AG10803 (cell line): Measurements from ENCODE around the gene NTHL1.

Experiments used
- DNase-seq: peaks from one replicate; pipeline ENCODE4 v3.0.0; 2010; ENCODE audit warnings: low read depth
- H3K4me3 ChIP-seq: 2 replicates; pipeline ENCODE4 v1.5.1; 2011; ENCODE audit warnings: mild to moderate bottlenecking, low read length, control low read depth
- TF ChIP-seq, protein P1 (sequence below): conservative IDR thresholded peaks from 2 replicates; pipeline ENCODE4 v1.5.1; 2011; ENCODE audit warnings: mild to moderate bottlenecking, low read length, control low read depth, inconsistent platforms

Gene NTHL1

DNA sequence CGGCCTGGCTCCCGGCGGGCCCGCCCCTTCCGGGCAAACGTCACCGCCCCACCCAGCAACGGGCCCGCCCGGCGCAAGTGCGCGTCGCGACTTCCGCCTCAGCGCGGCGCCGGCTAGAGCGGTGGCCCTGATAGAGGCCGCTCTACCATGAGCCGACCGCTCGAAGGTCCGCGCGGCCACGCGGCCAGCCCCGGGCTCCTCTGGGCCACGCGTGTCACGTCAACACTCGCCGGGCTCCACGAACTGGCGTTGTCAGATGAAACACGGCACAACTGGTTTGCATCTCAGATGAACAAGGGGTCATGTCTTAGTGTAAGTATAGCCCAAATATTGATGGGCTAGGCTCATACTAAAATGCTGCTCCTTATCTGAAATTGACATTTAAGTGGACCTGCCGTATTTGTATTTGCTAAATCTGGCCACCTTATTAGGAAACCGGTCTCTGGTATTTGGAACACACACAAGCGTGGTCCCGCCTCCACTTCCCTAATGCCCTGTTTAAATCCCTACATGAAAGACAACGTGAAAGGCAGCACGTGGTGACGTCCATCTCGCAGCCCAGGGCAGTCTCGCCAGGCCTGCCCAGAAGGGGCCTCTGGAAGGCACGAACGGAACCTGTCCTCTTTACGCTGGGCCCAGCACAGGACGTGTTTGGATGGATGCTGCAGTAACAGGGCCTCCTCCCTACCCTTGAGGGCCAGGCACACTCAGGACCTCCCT lies 37.7 kb downstream of the NTHL1 start, which contains the start of gene ZNF598:
TSS of gene ZNF598 (minus strand) at position 31 of the 720 bp plus-strand sequence.
- H3K4me3 ChIP-seq = peak within 1 kb of the TSS; percentile 86
- DNase-seq = peak; percentile 87
- TF ChIP-seq, protein P1, sequence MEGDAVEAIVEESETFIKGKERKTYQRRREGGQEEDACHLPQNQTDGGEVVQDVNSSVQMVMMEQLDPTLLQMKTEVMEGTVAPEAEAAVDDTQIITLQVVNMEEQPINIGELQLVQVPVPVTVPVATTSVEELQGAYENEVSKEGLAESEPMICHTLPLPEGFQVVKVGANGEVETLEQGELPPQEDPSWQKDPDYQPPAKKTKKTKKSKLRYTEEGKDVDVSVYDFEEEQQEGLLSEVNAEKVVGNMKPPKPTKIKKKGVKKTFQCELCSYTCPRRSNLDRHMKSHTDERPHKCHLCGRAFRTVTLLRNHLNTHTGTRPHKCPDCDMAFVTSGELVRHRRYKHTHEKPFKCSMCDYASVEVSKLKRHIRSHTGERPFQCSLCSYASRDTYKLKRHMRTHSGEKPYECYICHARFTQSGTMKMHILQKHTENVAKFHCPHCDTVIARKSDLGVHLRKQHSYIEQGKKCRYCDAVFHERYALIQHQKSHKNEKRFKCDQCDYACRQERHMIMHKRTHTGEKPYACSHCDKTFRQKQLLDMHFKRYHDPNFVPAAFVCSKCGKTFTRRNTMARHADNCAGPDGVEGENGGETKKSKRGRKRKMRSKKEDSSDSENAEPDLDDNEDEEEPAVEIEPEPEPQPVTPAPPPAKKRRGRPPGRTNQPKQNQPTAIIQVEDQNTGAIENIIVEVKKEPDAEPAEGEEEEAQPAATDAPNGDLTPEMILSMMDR = no peak

DNA sequence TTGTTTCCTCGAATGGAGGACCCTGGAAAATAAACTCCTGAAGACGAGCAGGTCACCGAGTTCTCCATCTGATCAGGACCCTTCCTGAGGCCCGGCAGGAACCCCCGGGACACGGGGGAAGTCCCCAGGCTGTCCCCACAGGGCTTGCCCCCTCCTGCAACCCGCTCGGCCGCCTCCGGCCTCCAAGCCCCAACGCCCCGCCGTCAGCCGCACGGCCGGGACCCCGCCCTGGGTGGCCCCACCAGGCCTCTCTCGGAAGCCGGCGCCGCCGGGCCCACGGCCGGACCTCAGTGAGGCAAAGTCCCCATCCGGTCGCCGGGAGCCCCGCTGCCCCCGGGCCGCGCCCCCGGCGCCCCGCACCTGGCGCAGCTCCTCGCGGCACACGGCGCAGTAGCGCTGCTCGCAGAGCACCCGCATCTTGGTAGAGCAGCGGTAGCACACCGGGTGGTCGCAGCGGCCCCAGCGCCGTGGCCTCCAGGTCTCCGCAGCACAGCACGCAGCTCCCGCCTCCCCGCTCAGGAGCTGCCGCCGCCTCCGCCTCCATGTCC lies 38.4 kb downstream of the NTHL1 start:
- peak overlapping the region; percentile 86 for H3K4me3 ChIP-seq
- no peak for DNase-seq
- TF ChIP-seq, protein P1 = no peak

GRCh38 chr16:2008631-2009163 lies 38.9 kb downstream of the NTHL1 start:
- peak; percentile 62 for DNase-seq
- H3K4me3 ChIP-seq = peak overlapping the region; percentile 86
- TF ChIP-seq, protein P1 = no peak

GRCh38 chr16:2008009-2008526 lies 39.6 kb downstream of the NTHL1 start:
- peak overlapping the region; percentile 86 for H3K4me3 ChIP-seq
- TF ChIP-seq, protein P1 = no peak
- peak; percentile 94 for DNase-seq

- H3K4me3 ChIP-seq = peak overlapping the region; percentile 86
- TF ChIP-seq, protein P1 = no peak
- DNase-seq = no peak
Observed at GRCh38 chr16:2007081-2007836, 40.4 kb downstream of the NTHL1 start.

GRCh38 chr16:2006317-2006716 lies 41.3 kb downstream of the NTHL1 start:
- no peak overlapping the region for H3K4me3 ChIP-seq
- TF ChIP-seq, protein P1 = no peak
- no peak for DNase-seq
